ENCODE results near the gene IGF2R.

IGF2R gene

GRCh38 chr6:159935633-159936032, 33.2 kb upstream of the IGF2R start:
- H3K9me3 ChIP-seq (ENCODE audit: control insufficient read depth in 5 of 5, low read length in 5 of 5): peaks cover 0 to 4% (median 3%) of the 10 kb centered on the region in 5 donors
- H3K27me3 ChIP-seq (ENCODE audit: control insufficient read depth in 5 of 5, insufficient read depth in 4 of 5, low read length in 5 of 5): no peaks in the 10 kb centered on the region
- H3K4me3 ChIP-seq (ENCODE audit: low read depth in 1 of 5, low read length in 5 of 5): no peak overlapping the region
- no peak overlapping the region for H3K27ac ChIP-seq (ENCODE audit: low read depth, low read length)
- peaks cover 1 to 14% (median 3%) of the 10 kb centered on the region in 5 donors for H3K4me1 ChIP-seq (ENCODE audit: control insufficient read depth in 5 of 5, insufficient read depth in 5 of 5, low read length in 5 of 5)
- H3K36me3 ChIP-seq (ENCODE audit: control insufficient read depth in 5 of 5, insufficient read depth in 5 of 5, low read length in 5 of 5): no peaks in the 10 kb centered on the region
- H3K9ac ChIP-seq (ENCODE audit: low read length in 5 of 5): no peak overlapping the region

- no peaks in the 10 kb centered on the region for H3K27me3 ChIP-seq (ENCODE audit: control insufficient read depth in 5 of 5, insufficient read depth in 4 of 5, low read length in 5 of 5)
- peaks cover 1 to 13% (median 6%) of the 10 kb centered on the region in 5 donors for H3K4me1 ChIP-seq (ENCODE audit: control insufficient read depth in 5 of 5, insufficient read depth in 5 of 5, low read length in 5 of 5)
- H3K27ac ChIP-seq (ENCODE audit: low read depth, low read length): no peak overlapping the region
- H3K36me3 ChIP-seq (ENCODE audit: control insufficient read depth in 5 of 5, insufficient read depth in 5 of 5, low read length in 5 of 5): no peaks in the 10 kb centered on the region
- no peak overlapping the region for H3K9ac ChIP-seq (ENCODE audit: low read length in 5 of 5)
- no peak overlapping the region for H3K4me3 ChIP-seq (ENCODE audit: low read depth in 1 of 5, low read length in 5 of 5)
- H3K9me3 ChIP-seq (ENCODE audit: control insufficient read depth in 5 of 5, low read length in 5 of 5): peaks cover 3 to 15% (median 10%) of the 10 kb centered on the region in 5 donors
These were observed 29.3 kb upstream of the IGF2R start for GRCh38 chr6:159939591-159940016.

- no peaks in the 10 kb centered on the region for H3K36me3 ChIP-seq (ENCODE audit: control insufficient read depth in 5 of 5, insufficient read depth in 5 of 5, low read length in 5 of 5)
- H3K9ac ChIP-seq (ENCODE audit: low read length in 5 of 5): no peak overlapping the region
- H3K27me3 ChIP-seq (ENCODE audit: control insufficient read depth in 5 of 5, insufficient read depth in 4 of 5, low read length in 5 of 5): no peaks in the 10 kb centered on the region
- no peak overlapping the region for H3K27ac ChIP-seq (ENCODE audit: low read depth, low read length)
- peaks cover 1 to 13% (median 4%) of the 10 kb centered on the region in 5 donors for H3K4me1 ChIP-seq (ENCODE audit: control insufficient read depth in 5 of 5, insufficient read depth in 5 of 5, low read length in 5 of 5)
- H3K4me3 ChIP-seq (ENCODE audit: low read depth in 1 of 5, low read length in 5 of 5): no peak overlapping the region
- H3K9me3 ChIP-seq (ENCODE audit: control insufficient read depth in 5 of 5, low read length in 5 of 5): peaks cover 3 to 19% (median 13%) of the 10 kb centered on the region in 5 donors
These were observed 27.4 kb upstream of the IGF2R start for GRCh38 chr6:159941286-159942113.

- H3K9ac ChIP-seq (ENCODE audit: low read length in 5 of 5): no peak overlapping the region
- H3K36me3 ChIP-seq (ENCODE audit: control insufficient read depth in 5 of 5, insufficient read depth in 5 of 5, low read length in 5 of 5): no peaks in the 10 kb centered on the region
- no peaks in the 10 kb centered on the region for H3K27me3 ChIP-seq (ENCODE audit: control insufficient read depth in 5 of 5, insufficient read depth in 4 of 5, low read length in 5 of 5)
- peaks cover 1 to 13% (median 4%) of the 10 kb centered on the region in 5 donors for H3K4me1 ChIP-seq (ENCODE audit: control insufficient read depth in 5 of 5, insufficient read depth in 5 of 5, low read length in 5 of 5)
- H3K27ac ChIP-seq (ENCODE audit: low read depth, low read length): no peak overlapping the region
- H3K4me3 ChIP-seq (ENCODE audit: low read depth in 1 of 5, low read length in 5 of 5): no peak overlapping the region
- peaks cover 3 to 19% (median 13%) of the 10 kb centered on the region in 5 donors for H3K9me3 ChIP-seq (ENCODE audit: control insufficient read depth in 5 of 5, low read length in 5 of 5)
These were observed 25.7 kb upstream of the IGF2R start for GRCh38 chr6:159943101-159943632.

GRCh38 chr6:159943968-159944598, 24.8 kb upstream of the IGF2R start:
- Histone ChIP-seq H3K9me3 (ENCODE audit: control insufficient read depth in 5 of 5, low read length in 5 of 5) (peaks cover 3 to 19% (median 13%) of the 10 kb centered on the region in 5 donors), H3K36me3 (ENCODE audit: control insufficient read depth in 5 of 5, insufficient read depth in 5 of 5, low read length in 5 of 5) (no peaks in the 10 kb centered on the region), H3K9ac (ENCODE audit: low read length in 5 of 5) (no peak overlapping the region), H3K27ac (ENCODE audit: low read depth, low read length) (no peak overlapping the region), H3K27me3 (ENCODE audit: control insufficient read depth in 5 of 5, insufficient read depth in 4 of 5, low read length in 5 of 5) (no peaks in the 10 kb centered on the region), H3K4me3 (ENCODE audit: low read depth in 1 of 5, low read length in 5 of 5) (peak overlapping the region in 1 of 5 donors; percentile 1), H3K4me1 (ENCODE audit: control insufficient read depth in 5 of 5, insufficient read depth in 5 of 5, low read length in 5 of 5) (peaks cover 1 to 13% (median 4%) of the 10 kb centered on the region in 5 donors)

- Histone ChIP-seq H3K9ac (ENCODE audit: low read length in 5 of 5) (no peak overlapping the region), H3K36me3 (ENCODE audit: control insufficient read depth in 5 of 5, insufficient read depth in 5 of 5, low read length in 5 of 5) (no peaks in the 10 kb centered on the region), H3K27me3 (ENCODE audit: control insufficient read depth in 5 of 5, insufficient read depth in 4 of 5, low read length in 5 of 5) (no peaks in the 10 kb centered on the region), H3K27ac (ENCODE audit: low read depth, low read length) (no peak overlapping the region), H3K9me3 (ENCODE audit: control insufficient read depth in 5 of 5, low read length in 5 of 5) (peaks cover 3 to 19% (median 13%) of the 10 kb centered on the region in 5 donors), H3K4me3 (ENCODE audit: low read depth in 1 of 5, low read length in 5 of 5) (no peak overlapping the region), H3K4me1 (ENCODE audit: control insufficient read depth in 5 of 5, insufficient read depth in 5 of 5, low read length in 5 of 5) (peaks cover 0 to 8% (median 3%) of the 10 kb centered on the region in 5 donors)
These were observed 23.0 kb upstream of the IGF2R start for GRCh38 chr6:159945801-159946392.

- peaks cover 0 to 3% (median 0%) of the 10 kb centered on the region in 5 donors for H3K27me3 ChIP-seq (ENCODE audit: control insufficient read depth in 5 of 5, insufficient read depth in 4 of 5, low read length in 5 of 5)
- peaks cover 0 to 18% (median 3%) of the 10 kb centered on the region in 5 donors for H3K4me1 ChIP-seq (ENCODE audit: control insufficient read depth in 5 of 5, insufficient read depth in 5 of 5, low read length in 5 of 5)
- no peaks in the 10 kb centered on the region for H3K36me3 ChIP-seq (ENCODE audit: control insufficient read depth in 5 of 5, insufficient read depth in 5 of 5, low read length in 5 of 5)
- H3K27ac ChIP-seq (ENCODE audit: low read depth, low read length): no peak overlapping the region
- no peak overlapping the region for H3K4me3 ChIP-seq (ENCODE audit: low read depth in 1 of 5, low read length in 5 of 5)
- no peak overlapping the region for H3K9ac ChIP-seq (ENCODE audit: low read length in 5 of 5)
- H3K9me3 ChIP-seq (ENCODE audit: control insufficient read depth in 5 of 5, low read length in 5 of 5): peaks cover 3 to 19% (median 13%) of the 10 kb centered on the region in 5 donors
These were observed 22.0 kb upstream of the IGF2R start for GRCh38 chr6:159946912-159947311.

GRCh38 chr6:159948199-159948598, 20.7 kb upstream of the IGF2R start:
- peaks cover 3 to 19% (median 13%) of the 10 kb centered on the region in 5 donors for H3K9me3 ChIP-seq (ENCODE audit: control insufficient read depth in 5 of 5, low read length in 5 of 5)
- H3K4me3 ChIP-seq (ENCODE audit: low read depth in 1 of 5, low read length in 5 of 5): no peak overlapping the region
- no peaks in the 10 kb centered on the region for H3K36me3 ChIP-seq (ENCODE audit: control insufficient read depth in 5 of 5, insufficient read depth in 5 of 5, low read length in 5 of 5)
- H3K27me3 ChIP-seq (ENCODE audit: control insufficient read depth in 5 of 5, insufficient read depth in 4 of 5, low read length in 5 of 5): peaks cover 0 to 3% (median 0%) of the 10 kb centered on the region in 5 donors
- H3K27ac ChIP-seq (ENCODE audit: low read depth, low read length): no peak overlapping the region
- no peak overlapping the region for H3K9ac ChIP-seq (ENCODE audit: low read length in 5 of 5)
- H3K4me1 ChIP-seq (ENCODE audit: control insufficient read depth in 5 of 5, insufficient read depth in 5 of 5, low read length in 5 of 5): peaks cover 1 to 24% (median 8%) of the 10 kb centered on the region in 5 donors

- Histone ChIP-seq H3K27ac (ENCODE audit: low read depth, low read length) (peak overlapping the region; percentile 67), H3K4me1 (ENCODE audit: control insufficient read depth in 5 of 5, insufficient read depth in 5 of 5, low read length in 5 of 5) (peaks cover 1 to 37% (median 19%) of the 10 kb centered on the region in 5 donors), H3K9ac (ENCODE audit: low read length in 5 of 5) (no peak overlapping the region), H3K36me3 (ENCODE audit: control insufficient read depth in 5 of 5, insufficient read depth in 5 of 5, low read length in 5 of 5) (no peaks in the 10 kb centered on the region), H3K9me3 (ENCODE audit: control insufficient read depth in 5 of 5, low read length in 5 of 5) (no peaks in the 10 kb centered on the region), H3K27me3 (ENCODE audit: control insufficient read depth in 5 of 5, insufficient read depth in 4 of 5, low read length in 5 of 5) (peaks cover 0 to 3% (median 0%) of the 10 kb centered on the region in 5 donors), H3K4me3 (ENCODE audit: low read depth in 1 of 5, low read length in 5 of 5) (peak overlapping the region in 1 of 5 donors; percentile 11)
These were observed 17.1 kb upstream of the IGF2R start for GRCh38 chr6:159951772-159952171.
